HEK293T (cell line): ENCODE results near the gene SLC25A13.

Experiments used
- ARNT ChIP-seq: fragments of 450-650 bp; IDR thresholded peaks from 2 replicates; pipeline ENCODE4 v1.6.1; 2017; ENCODE audit warnings: mild to moderate bottlenecking
- BHLHE40 ChIP-seq: fragments of 450-650 bp; IDR thresholded peaks from 2 replicates; pipeline ENCODE4 v1.6.1; 2016; ENCODE audit warnings: mild to moderate bottlenecking, moderate library complexity, borderline replicate concordance
- ELF4 ChIP-seq: fragments of 450-650 bp; IDR thresholded peaks from 2 replicates; pipeline ENCODE4 v1.6.1; 2017; ENCODE audit warnings: antibody characterized with exemption
- FOXM1 ChIP-seq: fragments of 450-650 bp; IDR thresholded peaks from 2 replicates; pipeline ENCODE4 v1.6.1; 2017; ENCODE audit warnings: mild to moderate bottlenecking, borderline replicate concordance
- HDGF ChIP-seq: fragments of 450-650 bp; IDR thresholded peaks from 2 replicates; pipeline ENCODE4 v1.6.1; 2017; ENCODE audit warnings: antibody characterized with exemption, borderline replicate concordance
- L3MBTL2 ChIP-seq: fragments of 450-650 bp; conservative IDR thresholded peaks from 2 replicates; pipeline ENCODE4 v1.6.1; 2016; ENCODE audit warnings: mild to moderate bottlenecking
- LEF1 ChIP-seq: fragments of 450-650 bp; IDR thresholded peaks from 2 replicates; pipeline ENCODE4 v1.6.1; 2017; ENCODE audit warnings: mild to moderate bottlenecking, borderline replicate concordance
- ZNF384 ChIP-seq: fragments of 450-650 bp; IDR thresholded peaks from 2 replicates; pipeline ENCODE4 v1.6.1; 2016
- TF ChIP-seq, protein P1 (sequence below): fragments of 450-650 bp; IDR thresholded peaks from 2 replicates; pipeline ENCODE4 v1.6.1; 2016

DNA sequence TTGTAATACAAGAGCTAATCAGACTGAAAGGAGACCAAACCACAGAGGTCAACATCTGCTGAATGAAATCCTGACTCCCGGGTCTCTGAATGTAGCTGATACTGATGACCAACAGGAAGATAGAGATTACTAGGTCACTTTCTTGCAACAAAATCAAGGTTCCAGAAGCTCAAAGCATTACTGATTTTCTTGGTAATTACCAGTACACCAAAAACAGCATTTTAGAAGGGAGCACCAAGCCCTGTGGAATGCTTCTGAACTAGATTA, 177.7 kb downstream of the SLC25A13 start:
- TF ChIP-seq, protein P1, sequence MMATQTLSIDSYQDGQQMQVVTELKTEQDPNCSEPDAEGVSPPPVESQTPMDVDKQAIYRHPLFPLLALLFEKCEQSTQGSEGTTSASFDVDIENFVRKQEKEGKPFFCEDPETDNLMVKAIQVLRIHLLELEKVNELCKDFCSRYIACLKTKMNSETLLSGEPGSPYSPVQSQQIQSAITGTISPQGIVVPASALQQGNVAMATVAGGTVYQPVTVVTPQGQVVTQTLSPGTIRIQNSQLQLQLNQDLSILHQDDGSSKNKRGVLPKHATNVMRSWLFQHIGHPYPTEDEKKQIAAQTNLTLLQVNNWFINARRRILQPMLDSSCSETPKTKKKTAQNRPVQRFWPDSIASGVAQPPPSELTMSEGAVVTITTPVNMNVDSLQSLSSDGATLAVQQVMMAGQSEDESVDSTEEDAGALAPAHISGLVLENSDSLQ: no peak
- TF ChIP-seq ARNT (no peak), BHLHE40 (no peak), HDGF (no peak), ELF4 (no peak), LEF1 (no peak), FOXM1 (no peak), L3MBTL2 (no peak), ZNF384 (no peak)
